Adipocyte (in vitro differentiated cells): ENCODE results near the gene TJP3.
"Not testable (repeated sequence)": the region's sequence is repeated elsewhere in the genome, so short reads cannot be mapped to it uniquely, and the experiment has no call there.

ENCODE experiments used
- DNase-seq: peaks from one replicate; pipeline ENCODE4 v3.0.0-alpha.2; 2015; ENCODE audit warnings: low read depth
- H3K27me3 ChIP-seq: replicated peaks from 2 replicates; pipeline ENCODE4 v1.7.0; 2013; ENCODE audit warnings: mild to moderate bottlenecking, low read length, moderate library complexity; ENCODE audit not compliant: control insufficient read depth, insufficient read depth
- H3K36me3 ChIP-seq: 2 replicates; pipeline ENCODE4 v1.7.0; 2013; ENCODE audit warnings: low read length, mild to moderate bottlenecking, moderate library complexity; ENCODE audit not compliant: control insufficient read depth, insufficient read depth, severe bottlenecking
- H3K4me1 ChIP-seq: 2 replicates; pipeline ENCODE4 v1.7.0; 2013; ENCODE audit warnings: mild to moderate bottlenecking, low read length, moderate library complexity; ENCODE audit not compliant: control insufficient read depth, insufficient read depth
- H3K4me3 ChIP-seq: 2 replicates; pipeline ENCODE4 v1.7.0; 2013; ENCODE audit warnings: mild to moderate bottlenecking, low read length, moderate library complexity
- H3K9ac ChIP-seq: 2 replicates; pipeline ENCODE4 v1.7.0; 2013; ENCODE audit warnings: mild to moderate bottlenecking, low read length, moderate library complexity
- H3K9me3 ChIP-seq: 2 replicates; pipeline ENCODE4 v1.7.0; 2013; ENCODE audit warnings: mild to moderate bottlenecking, low read length, moderate library complexity; ENCODE audit not compliant: control insufficient read depth

Gene TJP3

GRCh38 chr19:3743486-3743885 lies 35.3 kb downstream of the TJP3 start:
- Histone ChIP-seq H3K4me1 (no peaks in the 10 kb centered on the region), H3K27me3 (peaks cover 11% of the 10 kb centered on the region), H3K36me3 (no peaks in the 10 kb centered on the region), H3K9ac (no peak overlapping the region), H3K9me3 (no peaks in the 10 kb centered on the region), H3K4me3 (no peak overlapping the region)
- no peak for DNase-seq

GRCh38 chr19:3745363-3746045 lies 37.3 kb downstream of the TJP3 start:
- Histone ChIP-seq H3K4me1 (no peaks in the 10 kb centered on the region), H3K9ac (no peak overlapping the region), H3K9me3 (no peaks in the 10 kb centered on the region), H3K36me3 (peaks cover 7% of the 10 kb centered on the region), H3K27me3 (peaks cover 5% of the 10 kb centered on the region), H3K4me3 (no peak overlapping the region)
- no peak for DNase-seq

GRCh38 chr19:3746371-3747056 lies 38.3 kb downstream of the TJP3 start:
- Histone ChIP-seq H3K27me3 (peaks cover 5% of the 10 kb centered on the region), H3K4me3 (no peak overlapping the region), H3K4me1 (no peaks in the 10 kb centered on the region), H3K36me3 (peaks cover 13% of the 10 kb centered on the region), H3K9me3 (no peaks in the 10 kb centered on the region), H3K9ac (no peak overlapping the region)
- DNase-seq: no peak

- H3K36me3 ChIP-seq: peaks cover 21% of the 10 kb centered on the region
- H3K27me3 ChIP-seq: peaks cover 5% of the 10 kb centered on the region
- H3K4me1 ChIP-seq: no peaks in the 10 kb centered on the region
- no peak overlapping the region for H3K9ac ChIP-seq
- no peaks in the 10 kb centered on the region for H3K9me3 ChIP-seq
- DNase-seq: no peak
- no peak overlapping the region for H3K4me3 ChIP-seq
Measured at GRCh38 chr19:3748965-3749364, 40.8 kb downstream of the TJP3 start.

- H3K4me3 ChIP-seq: no peak overlapping the region
- no peaks in the 10 kb centered on the region for H3K9me3 ChIP-seq
- no peaks in the 10 kb centered on the region for H3K4me1 ChIP-seq
- no peak for DNase-seq
- no peak overlapping the region for H3K9ac ChIP-seq
- peaks cover 5% of the 10 kb centered on the region for H3K27me3 ChIP-seq
- H3K36me3 ChIP-seq: peaks cover 21% of the 10 kb centered on the region
Measured at GRCh38 chr19:3750211-3750610, 42.0 kb downstream of the TJP3 start.

- Histone ChIP-seq H3K4me1 (no peaks in the 10 kb centered on the region), H3K4me3 (no peak overlapping the region), H3K27me3 (no peaks in the 10 kb centered on the region), H3K9me3 (no peaks in the 10 kb centered on the region), H3K36me3 (peaks cover 21% of the 10 kb centered on the region), H3K9ac (no peak overlapping the region)
- no peak for DNase-seq
Measured at GRCh38 chr19:3751236-3751635, 43.1 kb downstream of the TJP3 start.

GRCh38 chr19:3752492-3752891 lies 44.3 kb downstream of the TJP3 start:
- no peak for DNase-seq
- peaks cover 21% of the 10 kb centered on the region for H3K36me3 ChIP-seq
- H3K27me3 ChIP-seq: no peaks in the 10 kb centered on the region
- H3K9ac ChIP-seq: no peak overlapping the region
- no peaks in the 10 kb centered on the region for H3K9me3 ChIP-seq
- H3K4me1 ChIP-seq: no peaks in the 10 kb centered on the region
- H3K4me3 ChIP-seq: no peak overlapping the region

GRCh38 chr19:3753631-3754410 lies 45.6 kb downstream of the TJP3 start:
- Histone ChIP-seq H3K9ac (no peak overlapping the region), H3K4me3 (no peak overlapping the region), H3K9me3 (no peaks in the 10 kb centered on the region), H3K27me3 (no peaks in the 10 kb centered on the region), H3K36me3 (peaks cover 21% of the 10 kb centered on the region), H3K4me1 (no peaks in the 10 kb centered on the region)
- DNase-seq: no peak

- H3K9me3 ChIP-seq, H3K27me3 ChIP-seq, H3K36me3 ChIP-seq, H3K4me3 ChIP-seq, H3K9ac ChIP-seq, DNase-seq: not testable (repeated sequence)
- H3K4me1 ChIP-seq: peaks cover 11% of the 10 kb centered on the region
Measured at GRCh38 chr19:3757705-3758104, 49.5 kb downstream of the TJP3 start.

GRCh38 chr19:3758297-3758696 lies 50.1 kb downstream of the TJP3 start:
- H3K4me1 ChIP-seq: peaks cover 14% of the 10 kb centered on the region
- H3K27me3 ChIP-seq, H3K36me3 ChIP-seq, H3K9me3 ChIP-seq, DNase-seq, H3K4me3 ChIP-seq, H3K9ac ChIP-seq: not testable (repeated sequence)

GRCh38 chr19:3759482-3760254 lies 51.5 kb downstream of the TJP3 start:
- Histone ChIP-seq H3K9me3 (no peaks in the 10 kb centered on the region), H3K27me3 (no peaks in the 10 kb centered on the region), H3K9ac (no peak overlapping the region), H3K4me1 (peaks cover 16% of the 10 kb centered on the region), H3K36me3 (no peaks in the 10 kb centered on the region), H3K4me3 (no peak overlapping the region)
- DNase-seq: no peak
